Measurements from ENCODE around the gene DOCK8.

DOCK8 gene

DNA sequence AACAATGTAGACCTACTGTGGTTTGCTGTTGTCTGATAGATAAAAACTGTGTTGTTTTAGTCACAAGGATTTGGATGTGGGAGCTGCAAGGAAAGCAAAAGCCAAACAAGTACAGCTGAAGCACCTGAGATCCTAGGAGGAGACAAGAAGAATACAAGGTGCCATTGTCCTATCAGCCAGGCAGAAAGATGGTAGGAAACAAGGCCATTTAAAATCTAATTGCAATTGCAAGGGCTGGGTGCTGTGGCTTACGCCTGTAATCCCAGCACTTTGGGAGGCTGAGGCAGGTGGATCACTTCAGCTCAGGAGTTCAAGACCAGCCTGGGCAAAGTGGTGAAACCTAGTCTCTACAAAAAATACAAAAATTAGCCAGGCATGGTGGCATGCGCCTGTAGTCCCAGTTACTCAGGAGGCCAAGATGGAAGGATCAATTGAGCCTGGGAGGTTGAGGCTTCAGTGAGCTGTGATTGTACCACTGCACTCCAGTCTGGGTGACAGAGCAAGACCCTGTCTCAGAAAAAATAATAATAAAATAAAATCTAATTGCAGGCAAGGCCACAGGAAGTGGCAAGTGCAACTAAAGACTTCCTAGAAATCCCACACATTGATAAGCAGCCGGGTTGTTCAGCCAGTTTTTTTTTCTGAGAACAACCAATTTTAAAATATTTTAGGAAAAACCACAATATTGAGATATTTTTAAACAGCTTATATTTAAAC, 22.6 kb downstream of the DOCK8 start:
- no peak overlapping the region for H3K27ac ChIP-seq
- TF ChIP-seq, protein P1, sequence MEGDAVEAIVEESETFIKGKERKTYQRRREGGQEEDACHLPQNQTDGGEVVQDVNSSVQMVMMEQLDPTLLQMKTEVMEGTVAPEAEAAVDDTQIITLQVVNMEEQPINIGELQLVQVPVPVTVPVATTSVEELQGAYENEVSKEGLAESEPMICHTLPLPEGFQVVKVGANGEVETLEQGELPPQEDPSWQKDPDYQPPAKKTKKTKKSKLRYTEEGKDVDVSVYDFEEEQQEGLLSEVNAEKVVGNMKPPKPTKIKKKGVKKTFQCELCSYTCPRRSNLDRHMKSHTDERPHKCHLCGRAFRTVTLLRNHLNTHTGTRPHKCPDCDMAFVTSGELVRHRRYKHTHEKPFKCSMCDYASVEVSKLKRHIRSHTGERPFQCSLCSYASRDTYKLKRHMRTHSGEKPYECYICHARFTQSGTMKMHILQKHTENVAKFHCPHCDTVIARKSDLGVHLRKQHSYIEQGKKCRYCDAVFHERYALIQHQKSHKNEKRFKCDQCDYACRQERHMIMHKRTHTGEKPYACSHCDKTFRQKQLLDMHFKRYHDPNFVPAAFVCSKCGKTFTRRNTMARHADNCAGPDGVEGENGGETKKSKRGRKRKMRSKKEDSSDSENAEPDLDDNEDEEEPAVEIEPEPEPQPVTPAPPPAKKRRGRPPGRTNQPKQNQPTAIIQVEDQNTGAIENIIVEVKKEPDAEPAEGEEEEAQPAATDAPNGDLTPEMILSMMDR (conservative IDR thresholded peaks at IDR 0.05; ENCODE audit: low read depth, low read length) = no peak
- no peak overlapping the region for H3K4me3 ChIP-seq (IDR thresholded peaks at IDR 0.05; ENCODE audit: insufficient read depth, low read depth, low read length)
- no peak overlapping the region for H3K9ac ChIP-seq
- H3K27me3 ChIP-seq (ENCODE audit: insufficient read depth, low read depth) = no peaks in the 10 kb centered on the region
- peaks cover 3% of the 10 kb centered on the region for H3K4me1 ChIP-seq (ENCODE audit: low read depth, poor library complexity, severe bottlenecking)
- no peaks in the 10 kb centered on the region for H3K79me2 ChIP-seq (ENCODE audit: insufficient read depth, low read depth)
- H4K20me1 ChIP-seq (ENCODE audit: insufficient read depth) = no peaks in the 10 kb centered on the region
- H3K36me3 ChIP-seq (ENCODE audit: insufficient read depth) = no peaks in the 10 kb centered on the region
- no peak overlapping the region for H2AFZ ChIP-seq (ENCODE audit: low read depth)
- no peak overlapping the region for H3K4me2 ChIP-seq

GRCh38 chr9:237858-238345, 23.2 kb downstream of the DOCK8 start:
- no peaks in the 10 kb centered on the region for H3K36me3 ChIP-seq (ENCODE audit: insufficient read depth)
- no peaks in the 10 kb centered on the region for H4K20me1 ChIP-seq (ENCODE audit: insufficient read depth)
- no peak overlapping the region for H3K4me3 ChIP-seq (IDR thresholded peaks at IDR 0.05; ENCODE audit: insufficient read depth, low read depth, low read length)
- no peaks in the 10 kb centered on the region for H3K79me2 ChIP-seq (ENCODE audit: insufficient read depth, low read depth)
- H2AFZ ChIP-seq (ENCODE audit: low read depth) = no peak overlapping the region
- no peaks in the 10 kb centered on the region for H3K27me3 ChIP-seq (ENCODE audit: insufficient read depth, low read depth)
- no peak overlapping the region for H3K9ac ChIP-seq
- H3K4me2 ChIP-seq = no peak overlapping the region
- H3K4me1 ChIP-seq (ENCODE audit: low read depth, poor library complexity, severe bottlenecking) = peaks cover 9% of the 10 kb centered on the region
- TF ChIP-seq, protein P1 (conservative IDR thresholded peaks at IDR 0.05; ENCODE audit: low read depth, low read length) = no peak
- no peak overlapping the region for H3K27ac ChIP-seq

- H3K36me3 ChIP-seq (ENCODE audit: insufficient read depth) = no peaks in the 10 kb centered on the region
- H3K4me2 ChIP-seq = peak overlapping the region; percentile 6; the same call in 1 of the 2 replicates
- peaks cover 12% of the 10 kb centered on the region for H3K4me1 ChIP-seq (ENCODE audit: low read depth, poor library complexity, severe bottlenecking)
- H2AFZ ChIP-seq (ENCODE audit: low read depth) = no peak overlapping the region
- no peaks in the 10 kb centered on the region for H4K20me1 ChIP-seq (ENCODE audit: insufficient read depth)
- TF ChIP-seq, protein P1 (conservative IDR thresholded peaks at IDR 0.05; ENCODE audit: low read depth, low read length) = no peak
- no peak overlapping the region for H3K27ac ChIP-seq
- H3K79me2 ChIP-seq (ENCODE audit: insufficient read depth, low read depth) = no peaks in the 10 kb centered on the region
- no peak overlapping the region for H3K4me3 ChIP-seq (IDR thresholded peaks at IDR 0.05; ENCODE audit: insufficient read depth, low read depth, low read length)
- H3K9ac ChIP-seq = no peak overlapping the region
- H3K27me3 ChIP-seq (ENCODE audit: insufficient read depth, low read depth) = no peaks in the 10 kb centered on the region
Measured at GRCh38 chr9:242461-243080, 27.9 kb downstream of the DOCK8 start.

GRCh38 chr9:248278-248961, 33.8 kb downstream of the DOCK8 start:
- Histone ChIP-seq H3K27ac (no peak overlapping the region), H4K20me1 (ENCODE audit: insufficient read depth) (no peaks in the 10 kb centered on the region), H3K27me3 (ENCODE audit: insufficient read depth, low read depth) (no peaks in the 10 kb centered on the region), H3K4me3 (IDR thresholded peaks at IDR 0.05; ENCODE audit: insufficient read depth, low read depth, low read length) (no peak overlapping the region), H3K9ac (no peak overlapping the region), H3K4me2 (no peak overlapping the region), H3K79me2 (ENCODE audit: insufficient read depth, low read depth) (no peaks in the 10 kb centered on the region), H3K4me1 (ENCODE audit: low read depth, poor library complexity, severe bottlenecking) (no peaks in the 10 kb centered on the region), H2AFZ (ENCODE audit: low read depth) (no peak overlapping the region), H3K36me3 (ENCODE audit: insufficient read depth) (no peaks in the 10 kb centered on the region)
- TF ChIP-seq, protein P1 (conservative IDR thresholded peaks at IDR 0.05; ENCODE audit: low read depth, low read length) = no peak
